Naive thymus-derived CD4-positive, alpha-beta T cell (primary cell): Measurements from ENCODE around the gene KLHL10. TPM values are rescaled to one million over a fixed set of nuclear protein-coding genes. Genes with fewer than 3 reads are reported as not detected.
"Not testable (repeated sequence)": the region's sequence is repeated elsewhere in the genome, so short reads cannot be mapped to it uniquely, and the experiment has no call there.

ENCODE experiments used
- ATAC-seq: fragments of 150-1000 bp; cut with Tn5 transposase; 2 replicates; pipeline ENCODE4 v1.10.0; 2021; ENCODE audit warnings: mild to moderate bottlenecking, moderate library complexity
- CTCF ChIA-PET: fragments of 350-600 bp; sonication (Branson Sonifier 250); formaldehyde crosslinking; loops from one replicate; lab custom pipeline; 2021; ENCODE audit warnings: antibody characterized with exemption; lab: Charles Lee
- POLR2A ChIA-PET: fragments of 350-600 bp; sonication (Branson Sonifier 250); formaldehyde crosslinking; loops from one replicate; lab custom pipeline; 2021; ENCODE audit warnings: antibody characterized with exemption, inconsistent platforms; lab: Charles Lee
- DNase-seq, 9 donors: peaks; one replicate each; pipeline versions ENCODE4 v3.0.0 to v3.0.0-alpha.2; 2020 to 2022; ENCODE audit warnings: mixed read lengths in 1 of 9
- H3K27ac ChIP-seq: one replicate; pipeline ENCODE4 v1.7.0; 2013; ENCODE audit warnings: mild to moderate bottlenecking, low read depth, low read length, moderate library complexity
- H3K27me3 ChIP-seq, 2 donors: one replicate each; pipeline ENCODE4 v1.7.0; 2013; ENCODE audit warnings: low read length in 2 of 2, mild to moderate bottlenecking in 2 of 2, moderate library complexity in 2 of 2; ENCODE audit not compliant: control insufficient read depth in 2 of 2, insufficient read depth in 2 of 2
- H3K36me3 ChIP-seq, 3 experiments: 1 replicate in 2 of 3; 2 replicates in 1 of 3; pipeline ENCODE4 v1.7.0; 2013; ENCODE audit warnings: low read length in 3 of 3, mild to moderate bottlenecking in 3 of 3, moderate library complexity in 1 of 3; ENCODE audit not compliant: insufficient read depth in 3 of 3, control insufficient read depth in 2 of 3
- H3K4me1 ChIP-seq, 2 donors: one replicate each; pipeline ENCODE4 v1.7.0; 2013; ENCODE audit warnings: low read length in 2 of 2, mild to moderate bottlenecking in 2 of 2, moderate library complexity in 1 of 2; ENCODE audit not compliant: control insufficient read depth in 2 of 2, insufficient read depth in 2 of 2
- H3K4me3 ChIP-seq: 2 replicates; pipeline ENCODE4 v1.7.0; 2013; ENCODE audit warnings: mild to moderate bottlenecking, low read length
- H3K9me3 ChIP-seq, 3 experiments: 1 replicate in 2 of 3; 2 replicates in 1 of 3; pipeline ENCODE4 v1.7.0; 2013; ENCODE audit warnings: low read length in 3 of 3; ENCODE audit not compliant: control insufficient read depth in 2 of 3
- H3K27ac Mint-ChIP-seq, 9 donors: one replicate each; pipeline ENCODE4 v1.8.0; 2020 to 2022; ENCODE audit warnings: mixed read lengths in 9 of 9, mild to moderate bottlenecking in 8 of 9, moderate library complexity in 5 of 9, inconsistent platforms in 2 of 9
- H3K27me3 Mint-ChIP-seq, 5 donors: one replicate each; pipeline ENCODE4 v1.8.0; 2021 to 2022; ENCODE audit warnings: mixed read lengths in 5 of 5, mild to moderate bottlenecking in 1 of 5
- H3K36me3 Mint-ChIP-seq, 5 donors: one replicate each; pipeline ENCODE4 v1.8.0; 2020 to 2022; ENCODE audit warnings: mixed read lengths in 5 of 5, mild to moderate bottlenecking in 3 of 5, inconsistent platforms in 1 of 5
- H3K4me1 Mint-ChIP-seq, 7 donors: one replicate each; pipeline ENCODE4 v1.8.0; 2020 to 2022; ENCODE audit warnings: mixed read lengths in 7 of 7, mild to moderate bottlenecking in 3 of 7, inconsistent platforms in 1 of 7
- H3K4me3 Mint-ChIP-seq, 10 donors: one replicate each; pipeline ENCODE4 v1.8.0; 2020 to 2022; ENCODE audit warnings: mild to moderate bottlenecking in 10 of 10, mixed read lengths in 10 of 10, moderate library complexity in 6 of 10, inconsistent platforms in 2 of 10
- H3K9me3 Mint-ChIP-seq, 11 donors: one replicate each; pipeline ENCODE4 v1.8.0; 2020 to 2022; ENCODE audit warnings: mixed read lengths in 11 of 11, mild to moderate bottlenecking in 4 of 11, inconsistent platforms in 1 of 11, moderate library complexity in 1 of 11
- intact Hi-C, 2 donors: fragments of 100-400 bp; cut with micrococcal nuclease; formaldehyde crosslinking; loops; one replicate each; pipeline ENCODE4 v1.15.1; 2023
- polyA plus RNA-seq, 2 donors: library from polyadenylated mRNA; unstranded; fragments of 300-500 nt; fragmentation: Illumina TruSeq; gene quantifications; one replicate each; pipeline ENCODE4 v1.2.3, GENCODE V29; 2021
- total RNA-seq, 6 experiments: library from RNA in 5 of 6; stranded (reverse) in 5 of 6; gene quantifications; 1 replicate in 5 of 6; 2 replicates in 1 of 6; pipeline ENCODE4 v1.2.3 and lab custom pipeline; 2021 to 2026

KLHL10 gene
- total and polyA plus RNA-seq, 7 experiments from 2014 or later = not detected

DNA sequence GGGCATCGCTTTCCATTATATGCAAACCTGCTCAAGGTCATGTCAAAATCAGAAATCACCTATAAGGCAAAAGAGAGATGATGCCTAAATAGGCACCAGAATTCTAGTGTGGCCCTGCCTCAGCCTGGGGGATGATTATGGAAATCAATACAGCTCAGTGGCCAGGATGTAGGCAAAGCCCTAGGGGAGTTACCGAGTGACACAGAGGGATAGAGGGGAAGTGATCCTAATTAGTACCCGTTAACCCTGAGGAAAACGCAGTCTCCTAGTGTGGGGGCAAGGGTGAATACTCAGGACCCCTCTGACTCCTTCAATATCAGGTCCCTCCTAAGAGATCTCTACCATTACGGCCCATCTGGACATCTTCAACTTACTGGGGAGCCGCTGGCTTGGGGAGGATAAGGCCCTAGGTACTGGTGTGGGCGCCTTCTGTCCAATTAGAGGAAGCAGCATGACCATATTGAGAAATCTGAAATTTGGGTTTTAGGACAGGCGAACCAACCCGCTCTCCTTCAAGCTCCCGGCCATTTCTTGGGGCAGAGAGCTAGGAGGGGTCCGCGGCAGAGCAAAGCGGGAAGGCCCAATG is 2.3 kb upstream of the KLHL10 start:
- Mint-ChIP-seq H3K9me3 (no peaks in the 10 kb centered on the region), H3K4me1 (peaks cover 10 to 21% (median 16%) of the 10 kb centered on the region in 7 donors), H3K27ac (peak overlapping the region; percentile 75 to 92 (median 84)), H3K4me3 (peak overlapping the region; percentile 77 to 92 (median 89)), H3K36me3 (peaks cover 0 to 15% (median 0%) of the 10 kb centered on the region in 5 donors), H3K27me3 (peaks cover 0 to 4% (median 0%) of the 10 kb centered on the region in 5 donors)
- Histone ChIP-seq H3K9me3 (no peaks in the 10 kb centered on the region), H3K27ac (peak overlapping the region; percentile 81), H3K4me1 (peaks cover 9 to 14% of the 10 kb centered on the region in 2 donors), H3K4me3 (peak overlapping the region; percentile 62), H3K27me3 (no peaks in the 10 kb centered on the region), H3K36me3 (peaks cover 0 to 14% (median 0%) of the 10 kb centered on the region in 3 experiments)
- CTCF ChIA-PET = interaction anchor here (1.0 kb wide), 1 partner anchor 29 kb away, joined by 4 read pairs; no protein-coding TSS in a partner anchor
- DNase-seq = no peak
- intact Hi-C loops = no loop called here
- POLR2A ChIA-PET = interaction anchor here (1.1 to 3.7 kb wide), 2 partner anchors 29 to 146 kb away, joined by 3 to 17 read pairs; partner anchors contain the start of gene KLHL11
- peak; percentile 33 for ATAC-seq

- Mint-ChIP-seq H3K9me3 (no peaks in the 10 kb centered on the region), H3K36me3 (peaks cover 0 to 13% (median 0%) of the 10 kb centered on the region in 5 donors), H3K27ac (peak within 1 kb of the TSS; percentile 75 to 92 (median 86)), H3K4me3 (peak within 1 kb of the TSS; percentile 77 to 92 (median 89)), H3K27me3 (peaks cover 0 to 4% (median 0%) of the 10 kb centered on the region in 5 donors), H3K4me1 (peaks cover 10 to 21% (median 16%) of the 10 kb centered on the region in 7 donors)
- peak within 1 kb of the TSS; percentile 62 for H3K4me3 ChIP-seq
- peaks cover 0 to 7% (median 0%) of the 10 kb centered on the region in 3 experiments for H3K36me3 ChIP-seq
- no peaks in the 10 kb centered on the region for H3K27me3 ChIP-seq
- peaks cover 9 to 14% of the 10 kb centered on the region in 2 donors for H3K4me1 ChIP-seq
- ATAC-seq = peak; percentile 93
- intact Hi-C loops = loop anchor here (1.0 kb wide), 2 partner anchors 25 to 29 kb away; partner anchors contain the start of genes KLHL11 (in 2 of the 2) and P3H4 (in 1 of the 2)
- CTCF ChIA-PET = no interaction called here
- no peaks in the 10 kb centered on the region for H3K9me3 ChIP-seq
- POLR2A ChIA-PET = interaction anchor here (1.0 to 3.7 kb wide), 2 partner anchors 18 to 28 kb away, joined by 4 to 17 read pairs; partner anchors contain the start of gene KLHL11
- DNase-seq = peak; percentile 20 to 66 (median 49)
- H3K27ac ChIP-seq = peak within 1 kb of the TSS; percentile 81
These were observed 1.6 kb upstream of the KLHL10 start, which contains the start of gene NT5C3B for GRCh38 chr17:41835800-41836549. Gene NT5C3B (minus strand): TSS chr17:41836232. CDS start chr17:41836193, 39 bp downstream.

DNA sequence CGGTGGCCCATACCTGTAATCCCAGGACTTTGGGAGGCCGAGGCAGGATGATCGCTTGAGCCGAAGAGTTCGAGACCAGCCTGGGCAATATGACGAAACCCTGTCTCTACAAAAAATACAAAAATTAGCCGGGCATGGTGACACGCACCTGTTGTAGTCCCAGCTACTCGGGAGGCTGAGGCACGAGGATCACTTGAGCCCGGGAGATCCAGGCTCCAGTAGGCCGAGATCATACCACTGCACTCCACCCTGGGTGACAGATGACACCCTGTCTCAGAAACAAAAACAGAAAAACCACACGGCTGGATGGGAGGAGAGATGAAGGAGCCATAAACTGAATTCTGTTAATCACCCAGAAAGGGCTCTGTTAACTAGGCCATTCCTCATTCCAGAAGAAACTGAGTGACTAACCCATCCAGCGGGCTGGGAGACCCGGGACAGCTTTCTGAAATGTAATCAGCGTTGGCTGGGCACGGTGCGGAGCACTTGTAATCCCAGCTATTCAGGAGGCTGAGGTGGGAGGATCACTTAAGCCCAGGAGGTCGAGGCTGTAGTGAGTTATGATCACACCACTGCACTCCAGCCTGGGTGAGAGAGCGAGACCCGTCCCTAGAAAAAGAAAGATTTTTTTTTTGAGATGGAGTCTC is 952 bp upstream of the KLHL10 start:
- Mint-ChIP-seq H3K9me3 (no peaks in the 10 kb centered on the region), H3K27me3 (peaks cover 0 to 4% (median 0%) of the 10 kb centered on the region in 5 donors), H3K36me3 (peaks cover 0 to 9% (median 0%) of the 10 kb centered on the region in 5 donors), H3K4me1 (peaks cover 10 to 21% (median 16%) of the 10 kb centered on the region in 7 donors), H3K4me3 (peak overlapping the region; percentile 77 to 92 (median 86)), H3K27ac (peak overlapping the region; percentile 67 to 92 (median 83))
- no peak for ATAC-seq
- intact Hi-C loops = loop anchor here (1.0 kb wide), 2 partner anchors 25 to 29 kb away; partner anchors contain the start of genes KLHL11 (in 2 of the 2) and P3H4 (in 1 of the 2)
- Histone ChIP-seq H3K4me3 (peak overlapping the region; percentile 62), H3K27ac (peak overlapping the region; percentile 81), H3K27me3 (no peaks in the 10 kb centered on the region), H3K9me3 (no peaks in the 10 kb centered on the region), H3K4me1 (peaks cover 9 to 14% of the 10 kb centered on the region in 2 donors), H3K36me3 (no peaks in the 10 kb centered on the region)
- CTCF ChIA-PET = no interaction called here
- DNase-seq = peak in 1 of 9 donors; percentile 3
- POLR2A ChIA-PET = interaction anchor here (0.6 to 3.7 kb wide), 5 partner anchors 18 to 1187 kb away, joined by 3 to 17 read pairs (median 4); partner anchors contain the start of gene KLHL11

DNA sequence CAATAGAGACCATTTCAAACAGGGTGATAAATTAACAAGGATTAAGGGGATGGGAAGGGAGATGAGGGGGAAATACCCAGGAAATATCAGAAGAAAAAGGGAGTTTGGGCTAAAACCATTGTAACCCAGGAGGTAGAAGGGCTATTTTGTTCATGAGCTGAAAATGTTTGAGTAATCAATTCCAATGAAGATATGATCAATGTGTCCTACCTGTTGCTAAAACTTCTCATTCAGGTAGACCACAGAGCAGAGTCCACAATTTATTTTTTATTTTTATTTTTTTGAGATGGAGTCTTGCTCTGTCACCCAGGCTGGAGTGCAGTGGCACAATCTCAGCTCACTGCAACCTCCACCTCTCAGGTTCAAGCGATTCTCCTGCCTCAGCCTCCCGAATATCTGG is 1.8 kb downstream of the KLHL10 start:
- intact Hi-C loops, H3K9me3 ChIP-seq, H3K27me3 Mint-ChIP-seq, ATAC-seq, H3K27ac ChIP-seq, H3K36me3 ChIP-seq, H3K4me3 Mint-ChIP-seq, DNase-seq, H3K27me3 ChIP-seq, H3K4me3 ChIP-seq, H3K9me3 Mint-ChIP-seq, H3K27ac Mint-ChIP-seq, H3K36me3 Mint-ChIP-seq: not testable (repeated sequence)
- POLR2A ChIA-PET = interaction anchor here (0.6 to 0.7 kb wide), 2 partner anchors 127 to 594 kb away, joined by 3 to 4 read pairs; partner anchors contain the start of gene CNP
- peaks cover 9 to 14% of the 10 kb centered on the region in 2 donors for H3K4me1 ChIP-seq
- CTCF ChIA-PET = interaction anchor here (0.8 kb wide), 1 partner anchor 10 kb away, joined by 4 read pairs; no protein-coding TSS in a partner anchor
- H3K4me1 Mint-ChIP-seq = peaks cover 10 to 20% (median 14%) of the 10 kb centered on the region in 7 donors

DNA sequence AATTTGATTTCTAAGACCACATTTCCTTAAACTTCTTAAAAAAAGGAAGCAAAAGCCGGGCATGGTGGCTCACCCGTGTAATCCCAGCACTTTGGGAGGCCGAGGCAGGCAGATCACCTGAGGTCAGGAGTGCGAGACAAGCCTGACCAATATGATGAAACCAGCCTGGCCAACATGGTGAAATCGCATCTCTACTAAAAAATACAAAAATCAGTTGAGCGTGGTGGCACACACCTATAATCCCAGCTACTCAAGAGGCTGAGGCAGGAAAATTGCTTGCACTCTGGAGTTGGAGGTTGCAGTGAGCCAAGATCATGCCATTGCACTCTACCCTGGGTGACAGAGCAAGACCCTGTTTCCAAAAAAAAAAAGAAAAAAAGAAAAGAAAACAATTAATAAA is 3.2 kb downstream of the KLHL10 start:
- H3K27me3 Mint-ChIP-seq, intact Hi-C loops, H3K27ac ChIP-seq, DNase-seq, H3K4me1 ChIP-seq, H3K4me3 Mint-ChIP-seq, CTCF ChIA-PET, H3K27me3 ChIP-seq, ATAC-seq, H3K4me3 ChIP-seq, H3K36me3 Mint-ChIP-seq, H3K9me3 ChIP-seq, POLR2A ChIA-PET, H3K36me3 ChIP-seq, H3K27ac Mint-ChIP-seq, H3K9me3 Mint-ChIP-seq, H3K4me1 Mint-ChIP-seq: not testable (repeated sequence)

GRCh38 chr17:41844971-41845370 is 7.3 kb downstream of the KLHL10 start:
- intact Hi-C loops = no loop called here
- ChIA-PET CTCF (no interaction called here), POLR2A (no interaction called here)
- no peak overlapping the region for H3K4me3 ChIP-seq
- H3K4me1 Mint-ChIP-seq = peaks cover 0 to 24% (median 11%) of the 10 kb centered on the region in 7 donors
- DNase-seq (no peak), ATAC-seq (no peak)
- no peaks in the 10 kb centered on the region for H3K9me3 Mint-ChIP-seq
- no peak overlapping the region for H3K4me3 Mint-ChIP-seq
- no peaks in the 10 kb centered on the region for H3K27me3 Mint-ChIP-seq
- H3K9me3 ChIP-seq = no peaks in the 10 kb centered on the region
- H3K27ac Mint-ChIP-seq = no peak overlapping the region
- H3K27ac ChIP-seq = no peak overlapping the region
- H3K36me3 Mint-ChIP-seq = peaks cover 0 to 17% (median 0%) of the 10 kb centered on the region in 5 donors
- peaks cover 0 to 5% (median 0%) of the 10 kb centered on the region in 3 experiments for H3K36me3 ChIP-seq
- H3K27me3 ChIP-seq = no peaks in the 10 kb centered on the region
- H3K4me1 ChIP-seq = no peaks in the 10 kb centered on the region
